HG02763 (cell line): ENCODE measurements around the gene SAMD11.
"Not testable (repeated sequence)": the region's sequence is repeated elsewhere in the genome, so short reads cannot be mapped to it uniquely, and the experiment has no call there.

Source experiments
- ATAC-seq: cut with Tn5 transposase; IDR thresholded peaks from one replicate; pipeline ENCODE4 v1.9.1; 2021; ENCODE audit warnings: mild to moderate bottlenecking, moderate library complexity; ENCODE audit not compliant: unreplicated experiment

The SAMD11 gene

DNA sequence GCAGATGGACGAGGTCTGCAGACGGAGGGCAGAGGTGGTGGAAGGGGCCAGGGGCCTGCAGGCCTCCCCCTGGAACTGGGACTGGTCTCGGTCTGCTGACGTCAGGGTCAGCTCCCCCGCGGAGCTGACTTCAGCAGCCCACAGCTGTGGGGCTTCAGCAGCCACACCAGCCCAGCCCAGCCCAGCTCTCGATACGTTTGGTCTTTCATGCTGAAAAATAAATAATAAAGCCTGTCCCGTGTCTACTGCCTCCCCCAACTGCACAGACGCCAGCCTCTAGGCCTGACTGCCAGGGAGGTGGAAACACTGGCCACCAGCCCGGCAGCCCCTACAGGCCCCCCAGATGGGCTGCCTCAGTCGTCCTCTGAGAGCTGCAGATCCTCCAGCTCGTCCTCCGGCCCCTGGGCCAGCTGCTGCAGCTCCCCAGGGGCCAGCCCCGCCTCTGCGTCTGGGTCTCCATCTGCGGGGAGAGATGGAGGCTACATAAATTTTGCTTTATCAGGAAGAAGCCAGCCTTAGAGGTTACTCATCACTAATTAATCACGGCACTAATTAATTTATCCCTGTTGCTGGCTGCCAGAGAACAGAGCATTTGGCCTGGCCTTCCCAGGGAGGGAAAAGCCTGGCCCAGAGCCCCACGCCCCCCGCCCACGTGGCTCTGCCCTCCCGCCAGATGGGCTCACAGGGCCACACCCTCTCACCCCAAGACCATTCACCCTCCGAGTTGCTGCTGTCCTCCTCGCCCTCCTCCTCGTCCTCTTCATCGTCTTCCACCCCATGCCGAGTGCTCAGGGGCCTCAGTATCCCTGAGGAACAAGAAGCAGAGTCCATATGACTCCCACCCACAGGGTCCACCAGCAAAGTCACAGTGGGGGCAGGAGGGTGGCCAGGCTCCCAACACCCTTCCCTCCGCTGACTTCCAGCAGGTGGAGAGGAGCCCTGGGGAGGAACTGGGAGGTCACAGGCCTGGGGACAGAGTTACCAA is 20.9 kb downstream of the SAMD11 start:
- no peak for ATAC-seq

DNA sequence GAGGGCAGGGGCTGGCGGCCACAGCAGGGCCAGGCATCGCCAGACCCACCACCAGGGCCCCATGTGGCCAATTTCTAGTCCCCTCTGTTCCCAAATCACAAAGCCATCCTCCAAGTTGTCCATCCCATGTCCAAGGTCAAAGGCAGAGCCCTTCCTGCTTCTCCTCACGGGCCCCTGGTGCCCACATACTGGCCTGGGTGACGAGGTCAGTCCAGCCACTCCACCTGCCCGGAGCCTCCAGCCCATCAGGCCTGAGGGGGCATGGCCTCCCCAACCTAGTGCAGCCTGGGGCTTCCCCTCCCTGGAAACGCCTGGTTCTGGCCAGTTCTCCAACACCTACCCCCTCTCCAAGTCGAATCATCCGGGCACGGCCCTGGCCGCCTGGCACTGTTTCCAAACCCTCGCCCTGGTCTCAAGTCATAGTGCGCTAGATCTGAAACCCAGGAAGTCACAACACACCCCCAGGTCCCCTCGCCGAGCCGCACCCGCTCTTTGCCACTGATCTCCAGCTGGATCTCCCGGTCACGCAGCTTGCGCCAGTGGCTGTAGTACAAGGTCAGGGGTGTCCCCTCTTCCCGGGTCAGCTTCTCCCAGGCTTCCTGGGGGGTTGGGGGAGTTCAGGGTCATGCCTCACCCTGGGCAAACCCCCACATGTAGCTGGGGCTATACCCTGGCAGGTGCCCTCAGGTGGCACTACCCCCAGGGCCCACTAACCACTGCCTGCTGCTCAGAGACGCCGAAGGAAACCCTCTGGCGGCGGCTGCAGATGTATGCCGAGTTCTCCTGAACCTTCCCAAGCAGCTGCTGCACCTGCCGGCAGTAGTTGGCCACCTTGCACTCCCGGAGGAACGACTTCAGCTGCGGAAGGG is 22.2 kb downstream of the SAMD11 start:
- ATAC-seq, result no peak

DNA sequence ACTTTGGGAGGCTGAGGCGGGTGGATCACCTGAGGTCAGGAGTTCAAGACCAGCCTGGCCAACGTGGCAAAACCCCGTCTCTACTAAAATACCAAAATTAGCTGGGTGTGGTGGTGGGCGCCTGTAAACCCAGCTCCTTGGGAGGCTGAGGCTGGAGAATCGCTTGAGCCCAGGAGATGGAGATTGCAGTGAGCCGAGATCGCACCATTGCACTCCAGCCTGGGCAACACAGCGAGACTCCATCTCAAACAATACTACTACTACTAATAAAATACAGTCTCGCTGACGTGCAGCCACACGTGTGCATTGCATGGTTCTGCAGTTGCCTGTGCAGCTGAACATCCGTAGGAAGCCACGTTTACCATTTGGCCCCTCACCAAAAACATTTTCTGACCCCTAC is 23.1 kb downstream of the SAMD11 start:
- not testable (repeated sequence) for ATAC-seq

DNA sequence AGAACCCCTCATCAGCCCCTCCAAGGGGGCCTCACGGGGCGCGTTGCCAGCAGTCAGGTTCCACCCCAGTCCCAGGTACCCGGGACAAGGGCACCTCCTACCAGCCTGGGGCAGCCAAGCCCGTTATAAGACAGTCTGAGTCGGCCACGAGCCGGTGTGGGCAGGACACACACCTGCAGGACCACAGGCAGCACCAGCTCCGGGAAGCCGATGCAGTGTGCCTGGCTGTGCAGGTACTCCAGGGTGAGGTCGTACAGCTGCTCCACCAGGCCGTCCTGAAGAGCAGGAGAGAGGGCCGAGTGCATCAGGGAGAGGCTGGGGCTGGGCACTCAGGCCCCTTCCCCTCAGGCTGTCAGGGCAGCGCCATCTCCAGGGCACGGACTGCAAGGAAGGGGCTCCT is 24.2 kb downstream of the SAMD11 start:
- ATAC-seq, result no peak

DNA sequence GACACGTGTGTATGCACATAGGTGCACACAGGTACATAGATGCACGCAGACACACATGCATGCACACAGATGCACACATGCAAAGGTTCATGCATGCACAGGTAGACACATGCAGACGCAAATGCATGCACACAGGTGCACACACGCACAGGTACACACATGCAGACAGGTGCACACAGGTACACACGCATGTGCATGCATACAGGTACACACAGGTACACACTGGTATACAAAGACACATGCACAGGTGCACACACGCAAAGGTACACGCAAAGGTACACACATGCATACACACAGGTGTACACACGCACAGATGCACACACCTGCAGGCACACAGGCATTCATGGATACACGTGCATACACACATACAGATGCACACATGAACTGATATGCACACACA is 26.5 kb downstream of the SAMD11 start:
- ATAC-seq, result no peak

DNA sequence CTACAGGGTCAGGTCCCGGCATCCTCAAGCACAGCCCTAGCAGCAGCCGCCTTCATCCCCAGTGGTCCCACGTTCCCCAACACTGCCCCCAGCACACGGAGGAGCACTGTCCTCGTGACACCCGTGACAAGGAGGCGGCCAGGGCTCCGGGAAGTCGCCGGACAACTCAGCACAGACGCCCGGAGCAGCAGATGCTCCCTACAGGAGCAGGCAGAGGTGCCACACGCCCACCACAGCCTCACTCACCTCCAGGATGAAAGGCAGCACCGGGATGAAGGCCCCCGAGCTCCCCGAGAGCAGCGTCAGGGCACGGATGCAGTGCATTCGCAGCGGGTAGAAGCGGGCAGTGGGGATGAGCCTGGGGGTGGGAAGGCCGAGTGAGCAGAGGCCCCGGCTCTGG is 27.2 kb downstream of the SAMD11 start:
- ATAC-seq, result no peak

DNA sequence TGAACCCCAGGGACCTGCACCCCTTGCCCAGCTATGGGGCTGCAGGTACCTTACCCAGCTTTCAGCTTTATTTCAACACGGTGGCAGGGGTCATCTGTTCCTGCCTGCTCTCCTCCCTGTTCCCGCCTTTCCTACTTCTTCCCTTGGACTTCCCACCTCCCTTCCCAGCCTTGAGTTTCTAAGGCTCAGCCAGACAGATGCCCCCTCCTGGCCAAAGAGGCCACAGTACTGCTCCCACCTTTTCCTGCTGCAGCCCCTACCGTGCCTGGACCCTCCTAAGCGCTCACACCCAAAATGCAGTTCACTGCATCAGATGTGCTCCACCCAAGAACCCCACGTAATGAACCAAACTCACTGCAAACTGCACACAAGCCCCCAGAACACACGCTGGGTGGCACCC is 27.6 kb downstream of the SAMD11 start:
- no peak for ATAC-seq

DNA sequence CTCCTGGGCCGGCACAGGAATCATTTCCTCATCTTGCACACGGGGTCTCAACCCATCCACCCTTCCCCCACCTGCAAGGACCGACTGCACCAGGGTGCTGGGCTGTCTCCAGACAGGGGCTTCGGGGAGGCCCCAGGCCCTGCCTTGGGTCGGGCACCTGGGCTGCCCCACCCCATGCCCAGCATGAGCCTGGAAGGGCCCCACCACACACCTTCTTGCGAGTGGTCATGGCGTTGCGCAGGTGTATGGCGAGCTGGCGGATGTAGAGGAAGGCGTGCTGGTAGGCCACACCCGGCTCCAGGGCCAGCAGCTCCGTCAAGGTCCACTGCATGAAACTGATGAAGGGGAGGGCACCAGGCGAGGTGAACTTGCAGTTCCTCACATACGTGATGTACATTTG is 28.5 kb downstream of the SAMD11 start:
- no peak for ATAC-seq

DNA sequence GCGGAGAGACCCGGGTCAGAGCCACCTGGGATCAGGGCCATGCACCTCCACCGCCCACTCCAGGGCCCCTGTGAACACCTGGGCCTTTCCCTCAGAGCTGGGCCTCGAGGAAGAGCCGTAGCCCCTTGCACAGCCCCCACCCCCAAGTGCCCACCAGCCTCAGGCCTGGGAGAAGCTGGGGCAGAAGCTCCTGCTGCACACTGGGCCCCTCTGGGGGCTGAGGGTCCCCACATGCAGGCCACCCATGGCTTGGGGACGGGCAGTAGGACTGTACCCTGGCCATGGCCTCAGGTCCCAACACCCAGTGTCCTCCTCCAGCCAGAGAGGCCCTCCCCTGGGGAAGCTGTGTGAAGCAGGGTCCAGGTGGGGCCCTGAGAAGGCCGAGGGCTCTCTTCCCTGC is 28.9 kb downstream of the SAMD11 start:
- no peak for ATAC-seq

DNA sequence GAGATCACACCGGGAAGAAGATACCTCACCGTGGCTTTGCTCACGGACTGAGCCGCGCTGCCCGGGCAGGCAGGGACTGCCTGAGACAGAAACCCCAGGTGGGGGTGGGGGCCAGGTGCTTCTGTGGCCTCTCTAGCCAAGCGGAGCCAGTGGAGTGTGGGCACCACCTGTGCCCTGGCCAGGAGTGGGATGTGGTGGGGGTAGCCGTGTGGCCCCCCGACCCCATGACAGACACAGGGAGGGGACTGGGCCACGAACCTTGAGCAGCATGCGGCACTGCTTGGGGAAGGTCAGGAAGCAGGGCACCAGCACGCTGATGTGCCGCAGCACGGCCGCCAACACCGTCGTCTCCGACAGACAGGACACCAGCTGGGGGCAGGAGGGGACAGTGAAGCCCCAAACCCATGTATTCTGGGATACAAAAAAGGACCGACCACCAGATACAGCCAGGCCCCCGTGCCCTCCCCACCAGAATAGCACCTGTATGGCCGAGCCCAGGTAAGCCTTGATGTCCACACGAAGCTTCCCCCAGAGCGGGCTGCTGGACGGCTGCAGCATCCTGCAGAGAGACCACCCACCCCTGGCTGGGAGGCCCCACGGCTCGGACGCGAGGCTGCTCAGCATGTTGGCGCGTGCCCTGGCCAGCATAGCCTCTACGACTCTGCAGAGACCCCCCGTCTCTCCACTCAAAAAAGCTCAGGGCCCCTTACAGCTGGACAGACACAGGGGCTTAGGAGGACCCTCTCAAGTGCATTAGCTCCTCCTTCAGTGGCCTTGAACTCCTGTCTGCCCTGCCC is 30.0 kb downstream of the SAMD11 start:
- no peak for ATAC-seq

DNA sequence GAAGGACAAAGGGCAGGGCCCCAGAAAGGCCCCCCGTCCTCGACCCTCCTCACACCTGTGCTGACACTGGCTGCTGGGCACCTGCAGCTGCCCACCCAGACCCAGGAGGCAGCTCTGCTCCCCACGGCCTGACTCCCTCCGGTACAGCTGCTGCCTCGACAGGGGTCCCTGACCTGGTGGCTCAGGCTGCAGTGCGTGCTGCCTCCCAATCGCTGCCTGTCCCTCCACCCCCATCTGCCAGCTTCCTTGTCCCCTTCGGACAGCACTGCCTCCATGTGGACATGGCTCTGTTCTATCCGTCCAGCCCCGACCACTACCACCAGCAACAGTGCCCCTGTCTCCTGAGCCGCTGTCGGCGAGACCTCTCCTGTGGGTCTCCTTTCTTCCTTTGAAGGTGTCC is 31.2 kb downstream of the SAMD11 start:
- ATAC-seq, result no peak

DNA sequence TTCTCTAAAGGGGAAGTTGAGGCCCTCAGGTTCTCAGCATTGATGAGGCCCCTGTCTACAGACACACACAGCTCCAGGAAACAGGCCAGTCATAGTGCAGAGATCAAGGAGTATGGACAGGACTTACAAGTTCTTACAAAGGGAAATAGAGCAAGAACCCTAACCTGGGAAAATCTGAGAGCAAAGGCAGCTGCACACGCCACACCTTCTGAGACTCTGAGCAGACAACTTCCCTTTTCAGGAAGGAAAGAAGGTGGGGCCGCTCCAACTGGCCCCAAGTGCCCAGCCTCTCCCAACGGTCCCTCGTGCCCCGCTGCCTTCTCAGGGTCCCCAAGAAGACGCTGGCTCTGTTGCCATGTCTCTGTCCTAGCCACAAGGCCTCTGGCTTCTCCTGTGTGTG is 31.8 kb downstream of the SAMD11 start:
- ATAC-seq, result no peak

DNA sequence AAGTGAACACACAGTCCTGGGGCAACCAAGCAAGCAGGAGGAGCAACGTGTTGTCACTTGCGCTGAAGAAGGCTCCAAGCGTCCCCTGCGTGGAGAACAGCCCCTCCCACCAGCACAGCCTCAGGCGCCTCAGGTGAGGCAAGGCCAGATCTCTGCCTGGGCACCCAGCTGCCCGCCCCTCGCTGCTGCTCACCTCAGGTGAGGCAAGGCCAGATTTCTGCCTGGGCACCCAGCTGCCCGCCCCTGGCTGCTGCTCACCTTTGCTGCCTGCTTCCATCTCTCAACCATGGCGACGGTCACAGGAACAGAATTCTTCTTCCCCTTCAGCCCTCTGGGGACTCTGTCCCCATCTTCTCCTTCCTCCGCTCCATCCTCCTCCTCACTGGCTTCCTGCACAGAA is 32.9 kb downstream of the SAMD11 start:
- no peak for ATAC-seq

DNA sequence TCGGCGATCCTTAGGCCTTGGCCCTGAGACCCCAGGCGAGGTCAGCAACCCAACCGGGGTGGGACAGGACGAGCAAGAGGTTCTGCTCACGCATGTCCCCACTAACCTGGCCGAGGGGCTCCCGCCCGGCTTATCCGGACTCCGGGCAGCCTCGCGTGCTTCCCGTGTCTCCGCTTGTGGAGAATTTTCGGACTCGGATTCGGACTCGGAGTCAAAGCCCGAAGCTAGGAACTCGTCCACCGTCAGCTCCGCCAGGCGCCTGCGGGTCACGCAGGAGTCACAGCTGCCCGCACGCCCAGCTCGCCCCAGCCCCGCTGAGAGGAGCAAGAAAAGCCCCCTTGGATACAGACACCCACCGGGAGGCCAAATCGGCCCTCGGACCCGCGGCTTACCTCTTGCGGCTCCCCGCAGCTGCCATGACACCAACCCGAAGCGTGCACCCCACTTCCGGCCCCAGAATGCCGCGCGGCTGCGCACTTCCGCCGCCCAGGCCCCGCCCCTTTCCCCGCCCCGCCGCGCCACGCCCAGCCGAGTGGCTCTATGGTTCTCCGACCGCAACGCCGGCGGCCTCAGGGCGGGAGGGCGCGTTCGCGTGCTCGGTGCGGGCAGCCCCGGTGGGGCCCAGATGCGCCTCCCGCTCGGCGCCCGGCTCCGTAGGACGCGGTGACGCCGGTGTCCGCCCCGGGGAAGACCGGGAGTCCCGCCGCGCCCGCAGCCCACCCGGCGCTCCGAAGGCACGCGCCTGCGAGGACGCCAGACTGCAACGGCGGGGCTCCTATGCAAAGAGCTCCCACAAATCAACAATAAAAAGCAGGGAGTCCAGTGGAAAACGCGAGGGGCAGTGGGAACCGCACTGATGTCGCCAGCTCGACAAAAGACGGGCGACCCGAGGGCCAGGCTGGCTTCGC is 35.4 kb downstream of the SAMD11 start, which contains the start of gene NOC2L:
Gene NOC2L, minus strand, starts transcription at position 434 of the 908 bp plus-strand sequence. Its CDS starts 16 bp downstream, at position 418.
- peak; percentile 60 for ATAC-seq

DNA sequence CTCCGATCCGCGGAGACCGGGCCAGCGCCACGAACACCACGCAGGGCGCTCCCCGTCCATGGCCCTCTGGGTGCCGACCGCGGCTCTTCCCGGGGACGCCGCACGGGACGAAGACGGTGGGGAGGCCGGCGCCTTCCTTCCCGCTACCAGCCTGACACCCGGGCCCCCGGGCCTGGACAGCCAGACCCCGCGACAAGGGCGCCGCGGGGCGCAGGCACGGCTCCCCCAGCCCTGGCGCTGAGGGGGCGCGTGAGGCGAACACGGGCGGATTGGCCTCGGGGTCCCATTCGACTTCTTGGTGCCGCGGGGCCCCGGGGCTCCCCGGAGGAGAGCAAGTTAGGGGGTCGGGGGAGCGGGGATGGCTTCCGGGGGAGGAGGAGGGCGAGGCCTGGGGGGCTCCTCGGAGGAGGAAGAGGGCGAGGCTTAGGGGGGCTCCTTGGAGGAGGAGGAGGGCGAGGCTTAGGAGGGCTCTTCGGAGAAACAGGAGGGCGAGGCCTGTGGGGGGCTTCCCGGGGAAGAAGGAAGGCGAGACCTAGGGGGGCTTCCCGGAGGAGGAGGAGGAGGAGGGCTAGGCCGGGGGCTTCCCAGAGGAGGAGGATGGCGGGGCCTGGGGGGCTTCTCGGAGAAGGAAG is 36.1 kb downstream of the SAMD11 start:
- ATAC-seq, result no peak

DNA sequence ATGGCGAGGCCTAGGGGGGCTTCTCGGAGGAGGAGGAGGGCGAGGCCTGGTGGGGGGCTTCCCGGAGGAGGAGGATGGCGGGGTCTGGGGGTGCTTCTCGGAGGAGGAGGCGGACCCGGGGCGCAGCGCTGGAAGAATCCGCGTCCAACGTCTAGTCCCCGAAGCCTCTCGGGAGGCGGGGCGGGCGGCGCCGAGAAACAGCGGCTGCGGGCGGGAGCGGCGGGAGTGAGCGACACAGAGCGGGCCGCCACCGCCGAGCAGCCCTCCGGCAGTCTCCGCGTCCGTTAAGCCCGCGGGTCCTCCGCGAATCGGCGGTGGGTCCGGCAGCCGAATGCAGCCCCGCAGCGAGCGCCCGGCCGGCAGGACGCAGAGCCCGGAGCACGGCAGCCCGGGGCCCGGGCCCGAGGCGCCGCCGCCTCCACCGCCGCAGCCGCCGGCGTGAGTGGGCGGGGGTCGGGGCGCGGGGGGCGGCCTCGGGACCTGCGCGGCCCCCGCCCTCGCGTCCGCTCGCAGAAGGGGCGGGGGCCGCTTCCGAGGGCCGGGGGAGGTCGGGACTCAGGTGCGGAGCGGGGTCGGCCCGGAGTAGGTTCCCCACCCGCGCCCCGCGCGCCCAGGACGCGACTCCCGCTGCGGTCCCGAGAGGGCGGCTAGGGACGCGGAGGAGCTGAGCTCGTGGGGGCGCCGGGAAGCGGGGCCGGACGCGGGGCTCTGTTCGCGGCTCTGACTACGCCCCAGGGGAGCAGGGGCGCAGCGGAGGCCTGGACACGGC is 36.8 kb downstream of the SAMD11 start, which contains the start of gene KLHL17:
Gene KLHL17, plus strand, starts transcription at position 222 of the 769 bp plus-strand sequence. Its CDS starts 110 bp downstream, at position 332.
- peak; percentile 43 for ATAC-seq

DNA sequence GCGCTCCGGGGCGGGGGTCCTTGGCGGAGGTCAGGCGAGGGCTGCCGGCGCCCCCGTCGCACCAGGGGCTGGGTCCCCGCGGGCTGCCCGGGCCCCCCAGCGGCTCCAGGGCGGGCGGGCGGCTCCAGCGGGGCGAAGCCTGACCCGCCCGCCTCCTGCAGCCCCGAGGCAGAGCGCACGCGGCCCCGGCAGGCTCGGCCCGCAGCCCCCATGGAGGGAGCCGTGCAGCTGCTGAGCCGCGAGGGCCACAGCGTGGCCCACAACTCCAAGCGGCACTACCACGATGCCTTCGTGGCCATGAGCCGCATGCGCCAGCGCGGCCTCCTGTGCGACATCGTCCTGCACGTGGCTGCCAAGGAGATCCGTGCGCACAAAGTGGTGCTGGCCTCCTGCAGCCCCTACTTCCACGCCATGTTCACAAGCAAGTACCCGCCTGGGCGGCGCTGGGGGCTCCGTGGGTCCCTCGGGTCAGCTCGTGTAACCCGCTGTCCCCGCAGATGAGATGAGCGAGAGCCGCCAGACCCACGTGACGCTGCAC is 37.5 kb downstream of the SAMD11 start:
- peak; percentile 2 for ATAC-seq
